Smooth muscle cell (in vitro differentiated cells): ENCODE results near the gene SORCS2. TPM values are rescaled to one million over a fixed set of nuclear protein-coding genes. Genes with fewer than 3 reads are reported as not detected.

Experiments
- DNase-seq: peaks from one replicate; lab custom pipeline; 2025; ENCODE audit not compliant: unreplicated experiment; lab: John Stamatoyannopoulos, UW
- H2AFZ ChIP-seq: fragments of 200-600 bp; sonication (generic); 2 replicates; pipeline ENCODE4 v1.6.0; 2016; ENCODE audit warnings: antibody characterized with exemption, low read depth, mild to moderate bottlenecking
- H3F3A ChIP-seq: fragments of 200-600 bp; sonication (generic); 2 replicates; pipeline ENCODE4 v1.6.0; 2017; ENCODE audit warnings: antibody characterized with exemption, low read depth
- H3K27ac ChIP-seq: fragments of 200-600 bp; sonication (generic); 2 replicates; pipeline ENCODE4 v1.5.1; 2016; ENCODE audit warnings: low read depth, mild to moderate bottlenecking
- H3K27me3 ChIP-seq: fragments of 200-600 bp; sonication (generic); 2 replicates; pipeline ENCODE4 v1.6.1; 2016; ENCODE audit warnings: low read depth, mild to moderate bottlenecking
- H3K36me3 ChIP-seq: fragments of 200-600 bp; sonication (generic); 2 replicates; pipeline ENCODE4 v1.5.1; 2016; ENCODE audit warnings: low read depth
- H3K4me1 ChIP-seq: fragments of 200-600 bp; sonication (generic); 2 replicates; pipeline ENCODE4 v1.5.1; 2016; ENCODE audit warnings: low read depth
- H3K4me2 ChIP-seq: fragments of 200-600 bp; sonication (generic); 2 replicates; pipeline ENCODE4 v1.6.0; 2016; ENCODE audit warnings: mild to moderate bottlenecking
- H3K4me3 ChIP-seq: fragments of 200-600 bp; sonication (generic); 2 replicates; pipeline ENCODE4 v1.5.1; 2016; ENCODE audit warnings: mild to moderate bottlenecking
- H3K79me2 ChIP-seq: fragments of 200-600 bp; sonication (generic); 2 replicates; pipeline ENCODE4 v1.6.0; 2016; ENCODE audit warnings: low read depth, mild to moderate bottlenecking
- H3K9ac ChIP-seq: fragments of 200-600 bp; sonication (generic); 2 replicates; pipeline ENCODE4 v1.6.0; 2016; ENCODE audit warnings: low read depth
- H3K9me3 ChIP-seq: fragments of 200-600 bp; sonication (generic); replicated peaks from 2 replicates; pipeline ENCODE4 v1.5.1; 2016; ENCODE audit warnings: low read depth
- H4K20me1 ChIP-seq: fragments of 200-600 bp; sonication (generic); 2 replicates; pipeline ENCODE4 v1.6.0; 2016; ENCODE audit warnings: low read depth
- CTCF ChIP-seq: fragments of 200-600 bp; sonication (generic); IDR thresholded peaks from 2 replicates; pipeline ENCODE4 v1.5.1; 2017; ENCODE audit warnings: borderline replicate concordance, mild to moderate bottlenecking, antibody characterized with exemption; ENCODE audit not compliant: insufficient read depth, poor library complexity, severe bottlenecking
- WGBS: methylation state at CpG from one replicate; pipeline ENCODE4 v1.1.7; 2016; ENCODE audit warnings: low lambda C conversion rate; 5-methylcytosine and 5-hydroxymethylcytosine counted together
- polyA plus RNA-seq: library from polyadenylated mRNA; unstranded; fragments of >200 nt; fragmentation: Nextera tagmentation; extraction: Ambion mirVana; gene quantifications from 2 replicates; pipeline ENCODE4 v1.2.1, GENCODE V29; 2016
- total RNA-seq: library from RNA; depleted of rRNA; stranded (reverse); fragments of >200 nt; gene quantifications from 2 replicates; pipeline ENCODE4 v1.2.3, GENCODE V29; 2014

SORCS2 gene
- total and polyA plus RNA-seq, 2 experiments from 2014 or later = 5.2 to 9.3 TPM

- H3K27ac ChIP-seq = no peak overlapping the region
- H3K79me2 ChIP-seq = no peaks in the 10 kb centered on the region
- no peak for DNase-seq
- WGBS = 92% methylated on average over 1 of the region's 1 CpG
- H3K36me3 ChIP-seq = no peaks in the 10 kb centered on the region
- no peak overlapping the region for H3K4me3 ChIP-seq
- H3F3A ChIP-seq = no peaks in the 10 kb centered on the region
- no peaks in the 10 kb centered on the region for H3K27me3 ChIP-seq
- no peak for TF ChIP-seq CTCF
- no peak overlapping the region for H3K4me2 ChIP-seq
- no peaks in the 10 kb centered on the region for H3K9me3 ChIP-seq
- no peak overlapping the region for H3K9ac ChIP-seq
- H4K20me1 ChIP-seq = no peaks in the 10 kb centered on the region
- H3K4me1 ChIP-seq = no peaks in the 10 kb centered on the region
- no peak overlapping the region for H2AFZ ChIP-seq
Observed at GRCh38 chr4:7680731-7681130, 488.4 kb downstream of the SORCS2 start.

GRCh38 chr4:7683126-7683703 is 490.9 kb downstream of the SORCS2 start:
- H3K9me3 ChIP-seq = no peaks in the 10 kb centered on the region
- no peaks in the 10 kb centered on the region for H3K4me1 ChIP-seq
- no peaks in the 10 kb centered on the region for H3K79me2 ChIP-seq
- no peak overlapping the region for H3K9ac ChIP-seq
- WGBS = 92% methylated on average over 5 of the region's 5 CpGs
- H3F3A ChIP-seq = no peaks in the 10 kb centered on the region
- TF ChIP-seq CTCF = no peak
- no peaks in the 10 kb centered on the region for H3K27me3 ChIP-seq
- H3K4me3 ChIP-seq = no peak overlapping the region
- H3K4me2 ChIP-seq = no peak overlapping the region
- no peak for DNase-seq
- no peak overlapping the region for H3K27ac ChIP-seq
- no peaks in the 10 kb centered on the region for H3K36me3 ChIP-seq
- no peak overlapping the region for H2AFZ ChIP-seq
- no peaks in the 10 kb centered on the region for H4K20me1 ChIP-seq

- Histone ChIP-seq H3K27me3 (no peaks in the 10 kb centered on the region), H3K9ac (no peak overlapping the region), H4K20me1 (no peaks in the 10 kb centered on the region), H3K9me3 (no peaks in the 10 kb centered on the region), H3K27ac (no peak overlapping the region), H3K79me2 (no peaks in the 10 kb centered on the region), H3K4me2 (no peak overlapping the region), H3K36me3 (no peaks in the 10 kb centered on the region), H3F3A (no peaks in the 10 kb centered on the region), H2AFZ (no peak overlapping the region), H3K4me3 (no peak overlapping the region), H3K4me1 (no peaks in the 10 kb centered on the region)
- DNase-seq = no peak
- no peak for TF ChIP-seq CTCF
- WGBS = 94% methylated on average over 3 of the region's 3 CpGs
Observed at GRCh38 chr4:7684294-7684693, 492.0 kb downstream of the SORCS2 start.

- no peak for DNase-seq
- H3K27me3 ChIP-seq = no peaks in the 10 kb centered on the region
Observed at GRCh38 chr4:7686070-7686870, 493.9 kb downstream of the SORCS2 start.

More at GRCh38 chr4:7686070-7686870, 493.9 kb downstream of the SORCS2 start:
- H3K4me3 ChIP-seq = no peak overlapping the region
- H3K4me2 ChIP-seq = no peak overlapping the region
- H3K36me3 ChIP-seq = no peaks in the 10 kb centered on the region
- no peaks in the 10 kb centered on the region for H3K79me2 ChIP-seq
- H3F3A ChIP-seq = no peaks in the 10 kb centered on the region
- no peak overlapping the region for H2AFZ ChIP-seq
- H4K20me1 ChIP-seq = no peaks in the 10 kb centered on the region
- no peak overlapping the region for H3K27ac ChIP-seq
- H3K4me1 ChIP-seq = no peaks in the 10 kb centered on the region
- H3K9me3 ChIP-seq = no peaks in the 10 kb centered on the region
- WGBS = 89% methylated on average over 19 of the region's 19 CpGs
- no peak for TF ChIP-seq CTCF
- H3K9ac ChIP-seq = no peak overlapping the region
